ENCODE measurements around the gene EGFL7. TPM values are rescaled to one million over a fixed set of nuclear protein-coding genes. Genes with fewer than 3 reads are reported as not detected.

EGFL7 gene
- total RNA-seq, 1 experiment from 2014 or later = 54.6 TPM

- Mint-ChIP-seq H3K9me3 (no peaks in the 10 kb centered on the region), H3K27ac (no peak overlapping the region), H3K36me3 (no peaks in the 10 kb centered on the region), H3K27me3 (ENCODE audit: low read depth) (no peaks in the 10 kb centered on the region; the same call in 1 of the 2 replicates), H3K4me1 (peaks cover 14% of the 10 kb centered on the region), H3K4me3 (no peak overlapping the region)
- ChIA-PET CTCF (interaction anchor here (1.1 to 9.6 kb wide), 2 partner anchors 17 to 205 kb away, joined by 3 to 103 read pairs; no protein-coding TSS in a partner anchor), POLR2A (no interaction called here)
- DNase-seq (ENCODE audit: low spot score) (no peak), ATAC-seq (no peak)
- TF ChIP-seq, protein P1, sequence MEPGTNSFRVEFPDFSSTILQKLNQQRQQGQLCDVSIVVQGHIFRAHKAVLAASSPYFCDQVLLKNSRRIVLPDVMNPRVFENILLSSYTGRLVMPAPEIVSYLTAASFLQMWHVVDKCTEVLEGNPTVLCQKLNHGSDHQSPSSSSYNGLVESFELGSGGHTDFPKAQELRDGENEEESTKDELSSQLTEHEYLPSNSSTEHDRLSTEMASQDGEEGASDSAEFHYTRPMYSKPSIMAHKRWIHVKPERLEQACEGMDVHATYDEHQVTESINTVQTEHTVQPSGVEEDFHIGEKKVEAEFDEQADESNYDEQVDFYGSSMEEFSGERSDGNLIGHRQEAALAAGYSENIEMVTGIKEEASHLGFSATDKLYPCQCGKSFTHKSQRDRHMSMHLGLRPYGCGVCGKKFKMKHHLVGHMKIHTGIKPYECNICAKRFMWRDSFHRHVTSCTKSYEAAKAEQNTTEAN (CRISPR knock-in tag; IDR thresholded peaks at IDR 0.05) = no peak
- TF ChIP-seq CREB1 (CRISPR knock-in tag; IDR thresholded peaks at IDR 0.05) (no peak), NFYB (CRISPR knock-in tag; conservative IDR thresholded peaks at IDR 0.05; ENCODE audit: low read depth) (no peak)
Observed at GRCh38 chr9:136689108-136689460, 26.4 kb downstream of the EGFL7 start.

DNA sequence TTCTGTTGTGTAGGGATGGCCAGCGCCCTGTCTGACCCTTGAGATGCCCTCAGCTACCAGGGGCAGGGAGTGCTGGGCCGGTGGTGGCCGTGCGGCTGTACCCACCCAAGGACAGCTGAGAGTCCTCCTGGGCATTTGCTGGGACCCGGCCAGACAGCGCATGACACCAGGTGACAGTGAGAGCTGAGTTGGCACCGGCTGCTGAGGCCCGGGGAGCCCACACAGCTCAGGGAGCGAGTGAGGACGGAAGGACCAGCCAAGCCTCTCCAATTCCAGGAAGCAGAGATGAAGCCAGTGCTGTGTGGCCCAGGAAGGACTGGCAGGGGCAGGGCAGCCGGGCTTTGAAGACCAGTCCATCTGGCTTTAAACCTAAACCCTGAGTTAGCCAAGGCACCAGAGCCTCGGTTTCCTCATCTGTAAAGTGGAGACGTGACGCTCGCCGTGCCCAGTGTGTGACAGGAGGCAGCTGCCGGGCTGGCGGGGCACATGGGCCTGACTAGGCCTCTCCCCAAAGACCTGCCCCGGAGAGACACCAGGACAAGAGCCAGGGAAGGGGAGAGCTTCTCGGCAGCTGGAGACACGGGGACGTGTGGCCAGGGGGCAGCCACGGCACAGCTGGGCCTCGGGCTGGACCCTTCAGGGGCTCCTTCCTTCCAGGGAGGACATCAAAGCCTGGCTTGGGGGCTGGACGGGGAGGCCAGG lies 27.5 kb downstream of the EGFL7 start:
- H3K4me3 Mint-ChIP-seq = no peak overlapping the region
- no peak for ATAC-seq
- POLR2A ChIA-PET = interaction anchor here (0.6 kb wide), 1 partner anchor 210 kb away, joined by 3 read pairs; no protein-coding TSS in a partner anchor
- no peak for TF ChIP-seq TEAD1 (CRISPR knock-in tag; IDR thresholded peaks at IDR 0.05)
- no peak for TF ChIP-seq NFE2L1 (CRISPR knock-in tag; IDR thresholded peaks at IDR 0.05)
- TF ChIP-seq ZNF671 (CRISPR knock-in tag; IDR thresholded peaks at IDR 0.05) = no peak
- no peak for TF ChIP-seq TP53 (CRISPR knock-in tag; IDR thresholded peaks at IDR 0.05)
- no peak for TF ChIP-seq ZNF138 (CRISPR knock-in tag; conservative IDR thresholded peaks at IDR 0.05)
- no peak for TF ChIP-seq ELF4 (CRISPR knock-in tag; IDR thresholded peaks at IDR 0.05; ENCODE audit: low read depth)
- TF ChIP-seq FOXK1 (CRISPR knock-in tag; IDR thresholded peaks at IDR 0.05) = no peak
- no peak for TF ChIP-seq NR2C2 (CRISPR knock-in tag; IDR thresholded peaks at IDR 0.05)
- no peak for TF ChIP-seq ZNF396 (CRISPR knock-in tag; IDR thresholded peaks at IDR 0.05; ENCODE audit: borderline replicate concordance)
- no peak for TF ChIP-seq ZBTB21 (CRISPR knock-in tag; IDR thresholded peaks at IDR 0.05; ENCODE audit: borderline replicate concordance)
- TF ChIP-seq PRDM15 (CRISPR knock-in tag; IDR thresholded peaks at IDR 0.05) = no peak
- TF ChIP-seq SOX15 (CRISPR knock-in tag; IDR thresholded peaks at IDR 0.05) = no peak
- TF ChIP-seq ZNF263 (CRISPR knock-in tag; IDR thresholded peaks at IDR 0.05; ENCODE audit: low read depth) = no peak
- TF ChIP-seq KAT7 (CRISPR knock-in tag; IDR thresholded peaks at IDR 0.05; ENCODE audit: borderline replicate concordance) = no peak
- TF ChIP-seq CREM (CRISPR knock-in tag; IDR thresholded peaks at IDR 0.05) = no peak
- no peak for TF ChIP-seq ZNF425 (CRISPR knock-in tag; conservative IDR thresholded peaks at IDR 0.05)
- no peak for TF ChIP-seq E2F1 (CRISPR knock-in tag; IDR thresholded peaks at IDR 0.05)
- TF ChIP-seq ATF1 (CRISPR knock-in tag; IDR thresholded peaks at IDR 0.05) = no peak
- H3K27me3 Mint-ChIP-seq (ENCODE audit: low read depth) = no peaks in the 10 kb centered on the region; the same call in 1 of the 2 replicates
- peaks cover 14% of the 10 kb centered on the region for H3K4me1 Mint-ChIP-seq
- CTCF ChIA-PET = interaction anchor here (1.1 to 4.9 kb wide), 2 partner anchors 18 to 206 kb away, joined by 3 to 44 read pairs; no protein-coding TSS in a partner anchor
- no peaks in the 10 kb centered on the region for H3K36me3 Mint-ChIP-seq
- H3K9me3 Mint-ChIP-seq = no peaks in the 10 kb centered on the region
- no peak for DNase-seq (ENCODE audit: low spot score)
- H3K27ac Mint-ChIP-seq = no peak overlapping the region
